HEK293 (cell line): ENCODE data around the gene KLHL7.

ENCODE experiments used
- TCF7L2 ChIP-seq: IDR thresholded peaks from 2 replicates; pipeline ENCODE4 v1.6.1; 2011; ENCODE audit warnings: low read depth, mild to moderate bottlenecking, inconsistent platforms, low read length, moderate library complexity, borderline replicate concordance
- ZNF391 ChIP-seq: fragments of 450-650 bp; formaldehyde crosslinking; IDR thresholded peaks from 2 replicates; pipeline ENCODE4 v1.5.1; 2016; ENCODE audit warnings: low read depth, missing biosample characterization, missing genetic modification characterization, borderline replicate concordance
- TF ChIP-seq, protein P1 (sequence below): fragments of 450-650 bp; formaldehyde crosslinking; IDR thresholded peaks from 2 replicates; pipeline ENCODE4 v1.5.1; 2016; ENCODE audit warnings: missing biosample characterization, missing genetic modification characterization
- TF ChIP-seq, protein P2 (sequence below): fragments of 450-650 bp; formaldehyde crosslinking; IDR thresholded peaks from 2 replicates; pipeline ENCODE4 v1.5.1; 2016; ENCODE audit warnings: missing biosample characterization, missing genetic modification characterization

DNA sequence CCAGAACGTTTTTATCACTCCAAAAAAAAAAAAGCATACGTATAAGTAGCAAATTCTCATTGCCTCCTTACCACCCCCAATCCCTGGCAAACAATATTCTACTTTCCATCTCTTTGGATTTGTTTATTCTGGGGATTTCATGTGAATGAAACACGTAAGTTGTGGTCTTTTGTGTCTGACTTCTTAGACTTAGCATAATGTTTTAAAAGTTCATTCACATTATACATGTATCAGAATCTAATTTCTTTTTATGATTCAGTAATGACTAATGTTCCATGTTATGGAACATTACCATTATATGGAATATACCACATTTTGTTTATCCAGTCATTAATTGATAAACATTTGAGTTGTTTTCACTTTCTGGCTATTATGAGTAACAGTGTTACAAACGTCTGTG lies 12.5 kb upstream of the KLHL7 start:
- TF ChIP-seq TCF7L2 (no peak), ZNF391 (no peak)
- TF ChIP-seq, protein P1, sequence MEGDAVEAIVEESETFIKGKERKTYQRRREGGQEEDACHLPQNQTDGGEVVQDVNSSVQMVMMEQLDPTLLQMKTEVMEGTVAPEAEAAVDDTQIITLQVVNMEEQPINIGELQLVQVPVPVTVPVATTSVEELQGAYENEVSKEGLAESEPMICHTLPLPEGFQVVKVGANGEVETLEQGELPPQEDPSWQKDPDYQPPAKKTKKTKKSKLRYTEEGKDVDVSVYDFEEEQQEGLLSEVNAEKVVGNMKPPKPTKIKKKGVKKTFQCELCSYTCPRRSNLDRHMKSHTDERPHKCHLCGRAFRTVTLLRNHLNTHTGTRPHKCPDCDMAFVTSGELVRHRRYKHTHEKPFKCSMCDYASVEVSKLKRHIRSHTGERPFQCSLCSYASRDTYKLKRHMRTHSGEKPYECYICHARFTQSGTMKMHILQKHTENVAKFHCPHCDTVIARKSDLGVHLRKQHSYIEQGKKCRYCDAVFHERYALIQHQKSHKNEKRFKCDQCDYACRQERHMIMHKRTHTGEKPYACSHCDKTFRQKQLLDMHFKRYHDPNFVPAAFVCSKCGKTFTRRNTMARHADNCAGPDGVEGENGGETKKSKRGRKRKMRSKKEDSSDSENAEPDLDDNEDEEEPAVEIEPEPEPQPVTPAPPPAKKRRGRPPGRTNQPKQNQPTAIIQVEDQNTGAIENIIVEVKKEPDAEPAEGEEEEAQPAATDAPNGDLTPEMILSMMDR = no peak
- TF ChIP-seq, protein P2, sequence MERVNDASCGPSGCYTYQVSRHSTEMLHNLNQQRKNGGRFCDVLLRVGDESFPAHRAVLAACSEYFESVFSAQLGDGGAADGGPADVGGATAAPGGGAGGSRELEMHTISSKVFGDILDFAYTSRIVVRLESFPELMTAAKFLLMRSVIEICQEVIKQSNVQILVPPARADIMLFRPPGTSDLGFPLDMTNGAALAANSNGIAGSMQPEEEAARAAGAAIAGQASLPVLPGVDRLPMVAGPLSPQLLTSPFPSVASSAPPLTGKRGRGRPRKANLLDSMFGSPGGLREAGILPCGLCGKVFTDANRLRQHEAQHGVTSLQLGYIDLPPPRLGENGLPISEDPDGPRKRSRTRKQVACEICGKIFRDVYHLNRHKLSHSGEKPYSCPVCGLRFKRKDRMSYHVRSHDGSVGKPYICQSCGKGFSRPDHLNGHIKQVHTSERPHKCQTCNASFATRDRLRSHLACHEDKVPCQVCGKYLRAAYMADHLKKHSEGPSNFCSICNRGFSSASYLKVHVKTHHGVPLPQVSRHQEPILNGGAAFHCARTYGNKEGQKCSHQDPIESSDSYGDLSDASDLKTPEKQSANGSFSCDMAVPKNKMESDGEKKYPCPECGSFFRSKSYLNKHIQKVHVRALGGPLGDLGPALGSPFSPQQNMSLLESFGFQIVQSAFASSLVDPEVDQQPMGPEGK (tag by site-specific recombination) = no peak
